CD4-positive, alpha-beta T cell (primary cell): ENCODE measurements around the gene MMP20. TPM values are rescaled to one million over a fixed set of nuclear protein-coding genes. Genes with fewer than 3 reads are reported as not detected.

ENCODE experiments used
- ATAC-seq: fragments of 200-7000 bp; cut with Tn5 transposase; one replicate; pipeline ENCODE4 v1.10.0; 2022; ENCODE audit warnings: mild to moderate bottlenecking; ENCODE audit not compliant: poor library complexity
- CTCF ChIA-PET: fragments of 350-600 bp; sonication (Branson Sonifier 250); formaldehyde crosslinking; loops from one replicate; lab custom pipeline; 2021; ENCODE audit warnings: antibody characterized with exemption, inconsistent platforms; lab: Charles Lee
- POLR2A ChIA-PET: fragments of 350-600 bp; sonication (Branson Sonifier 250); formaldehyde crosslinking; loops from one replicate; lab custom pipeline; 2021; ENCODE audit warnings: antibody characterized with exemption, inconsistent platforms; lab: Charles Lee
- DNase-seq, 14 experiments: peaks; one replicate each; pipeline ENCODE4 v3.0.0-alpha.2; 2013 to 2020; ENCODE audit warnings: mixed read lengths in 2 of 14
- H3K27ac ChIP-seq, 2 donors: one replicate each; pipeline versions ENCODE4 v1.5.1 to v1.7.0; 2013; ENCODE audit warnings: low read length in 2 of 2, low read depth in 1 of 2, mild to moderate bottlenecking in 1 of 2
- H3K27me3 ChIP-seq, 2 experiments: 1 replicate in 1 of 2; 2 replicates in 1 of 2; pipeline versions ENCODE4 v1.6.1 to v1.7.0; 2013; ENCODE audit warnings: low read length in 2 of 2, control low read depth in 1 of 2, mild to moderate bottlenecking in 1 of 2, moderate library complexity in 1 of 2; ENCODE audit not compliant: insufficient read depth in 2 of 2, control insufficient read depth in 1 of 2
- H3K36me3 ChIP-seq: one replicate; pipeline ENCODE4 v1.6.1; 2013; ENCODE audit warnings: low read length, control low read depth; ENCODE audit not compliant: insufficient read depth
- H3K4me1 ChIP-seq: one replicate; pipeline ENCODE4 v1.6.1; 2013; ENCODE audit warnings: low read length, control low read depth; ENCODE audit not compliant: insufficient read depth
- H3K4me3 ChIP-seq: one replicate; pipeline ENCODE4 v1.5.1; 2013; ENCODE audit warnings: mild to moderate bottlenecking, low read length, moderate library complexity
- H3K9me3 ChIP-seq, 2 experiments: 1 replicate in 1 of 2; 2 replicates in 1 of 2; pipeline versions ENCODE4 v1.6.1 to v1.7.0; 2013; ENCODE audit warnings: low read length in 2 of 2, mild to moderate bottlenecking in 2 of 2, control low read depth in 1 of 2, moderate library complexity in 1 of 2; ENCODE audit not compliant: control insufficient read depth in 1 of 2, insufficient read depth in 1 of 2
- H3K27ac Mint-ChIP-seq: one replicate; pipeline ENCODE4 v1.8.0; 2020; ENCODE audit warnings: mixed read lengths
- H3K27me3 Mint-ChIP-seq: one replicate; pipeline ENCODE4 v1.8.0; 2021; ENCODE audit warnings: mixed read lengths
- H3K36me3 Mint-ChIP-seq: one replicate; pipeline ENCODE4 v1.8.0; 2021; ENCODE audit warnings: low read depth, mixed read lengths
- H3K4me1 Mint-ChIP-seq: one replicate; pipeline ENCODE4 v1.8.0; 2021; ENCODE audit warnings: low read depth, mixed read lengths
- H3K4me3 Mint-ChIP-seq: one replicate; pipeline ENCODE4 v1.8.0; 2020; ENCODE audit warnings: mild to moderate bottlenecking, mixed read lengths
- H3K9me3 Mint-ChIP-seq: one replicate; pipeline ENCODE4 v1.8.0; 2020; ENCODE audit warnings: mixed read lengths
- CTCF ChIP-seq: fragments of 200-600 bp; IDR thresholded peaks from one replicate; pipeline ENCODE4 v1.8.0; 2022; ENCODE audit warnings: antibody characterized with exemption, mild to moderate bottlenecking
- intact Hi-C, 2 experiments: fragments of 100-400 bp; cut with DNase I in 1 of 2; cut with micrococcal nuclease in 1 of 2; formaldehyde crosslinking; loops; one replicate each; pipeline versions ENCODE4 v1.15.1 to v1.9.0; 2023 to 2025; cut with DNase I, micrococcal nuclease
- total RNA-seq, 174 experiments: library from RNA in 2 of 174; stranded (reverse) in 2 of 174; gene quantifications; one replicate each; pipeline ENCODE4 v1.2.3 and lab custom pipeline; 2021 to 2026

MMP20 gene
- total RNA-seq, 2 experiments from 2014 or later = not detected

DNA sequence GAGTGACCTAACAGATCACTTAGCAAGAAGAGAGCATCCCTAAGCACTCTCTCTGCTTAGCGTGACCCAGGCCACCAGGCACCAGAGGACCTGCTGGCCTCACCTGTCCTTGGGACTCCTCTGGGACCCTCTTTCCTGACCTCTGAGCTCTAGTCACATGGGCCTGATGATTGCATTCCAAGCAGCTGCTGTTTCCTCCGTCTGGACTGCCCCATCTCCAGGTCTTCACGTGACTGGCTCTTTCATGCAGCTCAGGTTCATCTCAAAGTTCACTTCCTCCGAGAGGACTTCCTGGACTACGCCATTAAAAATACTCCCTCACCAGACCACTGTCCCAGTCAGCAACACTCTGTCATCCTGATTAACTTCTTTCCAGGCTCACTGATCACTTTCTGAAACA, 2.9 kb downstream of the MMP20 start:
- CTCF ChIA-PET = no interaction called here
- POLR2A ChIA-PET = no interaction called here
- intact Hi-C loops = no loop called here
- H3K27ac Mint-ChIP-seq = no peak overlapping the region
- no peak overlapping the region for H3K4me3 ChIP-seq
- H3K4me1 ChIP-seq = no peaks in the 10 kb centered on the region
- no peak overlapping the region for H3K4me3 Mint-ChIP-seq
- H3K27ac ChIP-seq = no peak overlapping the region
- peaks cover 24% of the 10 kb centered on the region for H3K27me3 Mint-ChIP-seq
- no peak for TF ChIP-seq CTCF
- no peaks in the 10 kb centered on the region for H3K36me3 Mint-ChIP-seq
- no peaks in the 10 kb centered on the region for H3K36me3 ChIP-seq
- H3K27me3 ChIP-seq = no peaks in the 10 kb centered on the region
- H3K4me1 Mint-ChIP-seq = no peaks in the 10 kb centered on the region
- DNase-seq (no peak), ATAC-seq (no peak)
- H3K9me3 ChIP-seq = no peaks in the 10 kb centered on the region
- no peaks in the 10 kb centered on the region for H3K9me3 Mint-ChIP-seq

DNA sequence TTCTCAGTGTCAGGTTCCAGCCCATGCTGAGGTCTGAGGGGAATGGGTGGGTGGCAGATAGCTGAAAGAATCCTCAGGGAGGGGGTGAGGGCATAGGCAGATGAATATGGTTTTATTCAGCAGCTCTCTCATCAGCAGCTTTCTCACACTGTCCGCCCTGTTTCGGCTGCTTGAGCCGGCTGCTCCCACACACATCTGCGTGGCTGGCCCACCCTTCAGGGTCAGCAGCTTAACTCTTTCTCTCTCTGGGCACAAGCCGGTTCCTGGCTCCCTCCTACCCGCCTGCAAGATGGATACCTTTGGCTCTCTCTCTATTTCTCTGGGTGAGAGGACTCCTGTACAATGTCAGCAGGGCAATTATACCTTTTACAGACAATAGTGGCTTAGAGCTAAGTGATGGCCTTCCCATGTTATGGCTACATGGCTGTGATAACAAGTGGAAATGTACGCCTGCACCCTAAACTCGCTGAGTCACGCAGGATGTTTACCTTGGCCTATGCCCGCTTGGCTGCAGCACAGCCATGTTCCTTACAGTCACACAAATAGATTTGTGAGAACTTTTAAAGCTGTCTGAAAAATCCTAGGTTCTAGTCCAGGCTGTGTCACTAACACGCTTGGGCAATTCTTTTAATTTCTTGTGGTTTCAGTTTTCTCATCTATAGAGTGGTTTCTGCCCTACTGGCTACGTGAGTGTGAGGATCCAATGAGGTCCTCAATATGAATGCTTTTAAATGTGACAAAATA, 4.1 kb downstream of the MMP20 start:
- no peak overlapping the region for H3K27ac Mint-ChIP-seq
- ChIA-PET CTCF (no interaction called here), POLR2A (no interaction called here)
- H3K9me3 Mint-ChIP-seq = no peaks in the 10 kb centered on the region
- no peak for ATAC-seq
- no peak overlapping the region for H3K4me3 ChIP-seq
- H3K9me3 ChIP-seq = no peaks in the 10 kb centered on the region
- H3K27me3 Mint-ChIP-seq = peaks cover 19% of the 10 kb centered on the region
- no peaks in the 10 kb centered on the region for H3K4me1 Mint-ChIP-seq
- no peaks in the 10 kb centered on the region for H3K27me3 ChIP-seq
- no peak for TF ChIP-seq CTCF
- no peaks in the 10 kb centered on the region for H3K36me3 ChIP-seq
- no peaks in the 10 kb centered on the region for H3K4me1 ChIP-seq
- DNase-seq = no peak
- H3K4me3 Mint-ChIP-seq = no peak overlapping the region
- intact Hi-C loops = no loop called here
- no peaks in the 10 kb centered on the region for H3K36me3 Mint-ChIP-seq
- no peak overlapping the region for H3K27ac ChIP-seq

DNA sequence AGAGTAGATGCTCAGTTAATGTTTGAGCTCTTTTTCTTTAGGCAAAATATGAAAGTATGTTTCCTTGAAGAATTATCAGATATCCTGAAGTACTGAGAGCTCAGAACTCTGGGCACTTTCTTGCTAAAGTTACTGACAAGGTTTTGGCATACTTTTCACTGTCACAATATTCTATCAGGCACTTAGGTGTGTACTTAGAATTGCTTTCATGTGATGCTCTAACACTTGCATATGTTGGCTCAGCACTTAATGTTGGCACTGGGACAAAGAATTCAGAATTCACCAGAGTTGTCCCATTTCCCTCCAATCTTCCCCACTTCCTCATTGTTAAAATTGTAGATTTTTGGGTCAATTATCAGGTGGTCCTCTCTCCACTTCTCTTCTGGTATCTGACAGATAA, 5.0 kb downstream of the MMP20 start:
- H3K9me3 Mint-ChIP-seq = no peaks in the 10 kb centered on the region
- intact Hi-C loops = no loop called here

More for the DNA sequence above, 5.0 kb downstream of the MMP20 start:
- CTCF ChIA-PET = no interaction called here
- DNase-seq (no peak), ATAC-seq (no peak)
- Mint-ChIP-seq H3K27ac (no peak overlapping the region), H3K4me1 (no peaks in the 10 kb centered on the region), H3K4me3 (no peak overlapping the region), H3K36me3 (no peaks in the 10 kb centered on the region), H3K27me3 (peaks cover 13% of the 10 kb centered on the region)
- POLR2A ChIA-PET = no interaction called here
- H3K4me1 ChIP-seq = no peaks in the 10 kb centered on the region
- no peak overlapping the region for H3K4me3 ChIP-seq
- no peaks in the 10 kb centered on the region for H3K9me3 ChIP-seq
- TF ChIP-seq CTCF = no peak
- H3K36me3 ChIP-seq = no peaks in the 10 kb centered on the region
- H3K27me3 ChIP-seq = no peaks in the 10 kb centered on the region
- no peak overlapping the region for H3K27ac ChIP-seq
